CD4-positive, CD25-positive, alpha-beta regulatory T cell (primary cell): ENCODE results near the gene ALPK1. TPM values are rescaled to one million over a fixed set of nuclear protein-coding genes. Genes with fewer than 3 reads are reported as not detected.

ENCODE experiments used
- ATAC-seq, 2 donors: fragments of 150-1000 bp; cut with Tn5 transposase; one replicate each; pipeline ENCODE4 v1.10.0; 2021; ENCODE audit warnings: low read depth in 2 of 2, moderate number of reproducible peaks in 2 of 2, moderate library complexity in 1 of 2
- DNase-seq, 3 donors: peaks; one replicate each; pipeline versions ENCODE4 v3.0.0 to v3.0.0-alpha.2; 2012 to 2022; ENCODE audit warnings: mixed read lengths in 1 of 3
- H3K27ac ChIP-seq: one replicate; pipeline ENCODE4 v1.7.0; 2013; ENCODE audit warnings: mild to moderate bottlenecking, low read length; ENCODE audit not compliant: insufficient read depth, poor library complexity, severe bottlenecking
- H3K27me3 ChIP-seq: one replicate; pipeline ENCODE4 v1.7.0; 2013; ENCODE audit warnings: low read length; ENCODE audit not compliant: control insufficient read depth, insufficient read depth
- H3K36me3 ChIP-seq: one replicate; pipeline ENCODE4 v1.7.0; 2013; ENCODE audit warnings: mild to moderate bottlenecking, low read length, moderate library complexity; ENCODE audit not compliant: control insufficient read depth, insufficient read depth
- H3K4me1 ChIP-seq: 2 replicates; pipeline ENCODE4 v1.7.0; 2013; ENCODE audit warnings: mild to moderate bottlenecking, low read length; ENCODE audit not compliant: insufficient read depth, control insufficient read depth, poor library complexity, severe bottlenecking
- H3K4me3 ChIP-seq: one replicate; pipeline ENCODE4 v1.7.0; 2013; ENCODE audit warnings: low read depth, mild to moderate bottlenecking, low read length, moderate library complexity
- H3K9me3 ChIP-seq, 2 experiments: 1 replicate in 1 of 2; 2 replicates in 1 of 2; pipeline ENCODE4 v1.7.0; 2013; ENCODE audit warnings: low read length in 2 of 2, mild to moderate bottlenecking in 1 of 2, moderate library complexity in 1 of 2; ENCODE audit not compliant: control insufficient read depth in 2 of 2
- H3K27ac Mint-ChIP-seq, 3 donors: one replicate each; pipeline ENCODE4 v1.8.0; 2020 to 2022; ENCODE audit warnings: mild to moderate bottlenecking in 3 of 3, mixed read lengths in 3 of 3, moderate library complexity in 2 of 3
- H3K27me3 Mint-ChIP-seq: one replicate; pipeline ENCODE4 v1.8.0; 2022; ENCODE audit warnings: mild to moderate bottlenecking, mixed read lengths
- H3K36me3 Mint-ChIP-seq: one replicate; pipeline ENCODE4 v1.8.0; 2020; ENCODE audit warnings: mixed read lengths
- H3K4me1 Mint-ChIP-seq, 4 donors: one replicate each; pipeline ENCODE4 v1.8.0; 2020 to 2022; ENCODE audit warnings: mixed read lengths in 4 of 4, mild to moderate bottlenecking in 1 of 4
- H3K4me3 Mint-ChIP-seq, 4 donors: one replicate each; pipeline ENCODE4 v1.8.0; 2020 to 2022; ENCODE audit warnings: mild to moderate bottlenecking in 4 of 4, mixed read lengths in 4 of 4, moderate library complexity in 3 of 4
- H3K9me3 Mint-ChIP-seq, 7 donors: one replicate each; pipeline ENCODE4 v1.8.0; 2020 to 2022; ENCODE audit warnings: mixed read lengths in 7 of 7, mild to moderate bottlenecking in 3 of 7, moderate library complexity in 2 of 7
- polyA plus RNA-seq, 4 donors: library from polyadenylated mRNA; unstranded; fragments of 300-500 nt; fragmentation: Illumina TruSeq; gene quantifications; one replicate each; pipeline ENCODE4 v1.2.3, GENCODE V29; 2021
- total RNA-seq: library from RNA; stranded (reverse); gene quantifications from one replicate; pipeline ENCODE4 v1.2.3, GENCODE V29; 2022

Gene ALPK1
- total and polyA plus RNA-seq, 5 donors from 2014 or later = 0.23 to 6.2 (median 1.1) TPM

- H3K4me1 Mint-ChIP-seq = no peaks in the 10 kb centered on the region
- Histone ChIP-seq H3K9me3 (no peaks in the 10 kb centered on the region), H3K4me1 (no peaks in the 10 kb centered on the region), H3K27ac (no peak overlapping the region), H3K4me3 (no peak overlapping the region), H3K27me3 (no peaks in the 10 kb centered on the region), H3K36me3 (no peaks in the 10 kb centered on the region)
- H3K27me3 Mint-ChIP-seq = no peaks in the 10 kb centered on the region
- peaks cover 8% of the 10 kb centered on the region for H3K36me3 Mint-ChIP-seq
- H3K9me3 Mint-ChIP-seq = no peaks in the 10 kb centered on the region
- H3K27ac Mint-ChIP-seq = no peak overlapping the region
- no peak overlapping the region for H3K4me3 Mint-ChIP-seq
- DNase-seq (no peak), ATAC-seq (no peak)
These were observed 106.2 kb downstream of the ALPK1 start for GRCh38 chr4:112403101-112403945.

GRCh38 chr4:112410364-112410763 is 113.2 kb downstream of the ALPK1 start:
- H3K27me3 ChIP-seq = no peaks in the 10 kb centered on the region
- no peak for ATAC-seq
- H3K36me3 ChIP-seq = no peaks in the 10 kb centered on the region
- no peak overlapping the region for H3K27ac ChIP-seq
- DNase-seq = no peak
- no peaks in the 10 kb centered on the region for H3K9me3 ChIP-seq
- no peak overlapping the region for H3K4me3 ChIP-seq
- H3K9me3 Mint-ChIP-seq = peaks cover 0 to 3% (median 0%) of the 10 kb centered on the region in 7 donors
- H3K36me3 Mint-ChIP-seq = no peaks in the 10 kb centered on the region
- no peak overlapping the region for H3K27ac Mint-ChIP-seq
- no peaks in the 10 kb centered on the region for H3K4me1 Mint-ChIP-seq
- no peaks in the 10 kb centered on the region for H3K27me3 Mint-ChIP-seq
- no peaks in the 10 kb centered on the region for H3K4me1 ChIP-seq
- H3K4me3 Mint-ChIP-seq = no peak overlapping the region

GRCh38 chr4:112410804-112411203 is 113.6 kb downstream of the ALPK1 start:
- Histone ChIP-seq H3K4me1 (no peaks in the 10 kb centered on the region), H3K27me3 (no peaks in the 10 kb centered on the region), H3K36me3 (no peaks in the 10 kb centered on the region), H3K9me3 (no peaks in the 10 kb centered on the region), H3K4me3 (no peak overlapping the region), H3K27ac (no peak overlapping the region)
- Mint-ChIP-seq H3K36me3 (no peaks in the 10 kb centered on the region), H3K9me3 (peaks cover 0 to 3% (median 0%) of the 10 kb centered on the region in 7 donors), H3K4me3 (no peak overlapping the region), H3K27ac (no peak overlapping the region), H3K27me3 (no peaks in the 10 kb centered on the region), H3K4me1 (no peaks in the 10 kb centered on the region)
- ATAC-seq (no peak), DNase-seq (no peak)

- H3K36me3 ChIP-seq = no peaks in the 10 kb centered on the region
- no peaks in the 10 kb centered on the region for H3K9me3 ChIP-seq
- no peak overlapping the region for H3K27ac ChIP-seq
- H3K9me3 Mint-ChIP-seq = peaks cover 0 to 3% (median 0%) of the 10 kb centered on the region in 7 donors
- no peaks in the 10 kb centered on the region for H3K4me1 Mint-ChIP-seq
- H3K27me3 ChIP-seq = no peaks in the 10 kb centered on the region
- no peaks in the 10 kb centered on the region for H3K4me1 ChIP-seq
- H3K27ac Mint-ChIP-seq = no peak overlapping the region
- H3K36me3 Mint-ChIP-seq = no peaks in the 10 kb centered on the region
- no peak overlapping the region for H3K4me3 ChIP-seq
- H3K4me3 Mint-ChIP-seq = no peak overlapping the region
- DNase-seq (no peak), ATAC-seq (no peak)
- no peaks in the 10 kb centered on the region for H3K27me3 Mint-ChIP-seq
These were observed 114.8 kb downstream of the ALPK1 start for GRCh38 chr4:112411781-112412550.

- peaks cover 0 to 3% (median 0%) of the 10 kb centered on the region in 7 donors for H3K9me3 Mint-ChIP-seq
- no peaks in the 10 kb centered on the region for H3K36me3 Mint-ChIP-seq
- no peaks in the 10 kb centered on the region for H3K36me3 ChIP-seq
- ATAC-seq (no peak), DNase-seq (no peak)
- H3K4me3 Mint-ChIP-seq = no peak overlapping the region
- no peaks in the 10 kb centered on the region for H3K27me3 ChIP-seq
- no peak overlapping the region for H3K27ac ChIP-seq
- no peak overlapping the region for H3K4me3 ChIP-seq
- H3K9me3 ChIP-seq = no peaks in the 10 kb centered on the region
- no peak overlapping the region for H3K27ac Mint-ChIP-seq
- H3K4me1 ChIP-seq = no peaks in the 10 kb centered on the region
- no peaks in the 10 kb centered on the region for H3K27me3 Mint-ChIP-seq
- H3K4me1 Mint-ChIP-seq = no peaks in the 10 kb centered on the region
These were observed 119.3 kb downstream of the ALPK1 start for GRCh38 chr4:112416464-112416863.

GRCh38 chr4:112418092-112418491 is 120.9 kb downstream of the ALPK1 start:
- no peaks in the 10 kb centered on the region for H3K36me3 ChIP-seq
- ATAC-seq (no peak), DNase-seq (peak in 1 of 3 donors; percentile 4)
- H3K27ac ChIP-seq = no peak overlapping the region
- H3K4me3 ChIP-seq = no peak overlapping the region
- H3K27me3 Mint-ChIP-seq = peaks cover 4% of the 10 kb centered on the region
- no peaks in the 10 kb centered on the region for H3K36me3 Mint-ChIP-seq
- no peak overlapping the region for H3K27ac Mint-ChIP-seq
- H3K4me1 Mint-ChIP-seq = no peaks in the 10 kb centered on the region
- H3K9me3 Mint-ChIP-seq = peaks cover 0 to 1% (median 0%) of the 10 kb centered on the region in 7 donors
- H3K4me1 ChIP-seq = no peaks in the 10 kb centered on the region
- H3K9me3 ChIP-seq = no peaks in the 10 kb centered on the region
- H3K27me3 ChIP-seq = no peaks in the 10 kb centered on the region
- H3K4me3 Mint-ChIP-seq = no peak overlapping the region

- H3K4me1 ChIP-seq = no peaks in the 10 kb centered on the region
- no peak overlapping the region for H3K27ac ChIP-seq
- H3K27ac Mint-ChIP-seq = no peak overlapping the region
- H3K4me3 Mint-ChIP-seq = no peak overlapping the region
- peaks cover 5% of the 10 kb centered on the region for H3K27me3 Mint-ChIP-seq
- no peaks in the 10 kb centered on the region for H3K9me3 ChIP-seq
- DNase-seq = no peak
- no peak overlapping the region for H3K4me3 ChIP-seq
- H3K27me3 ChIP-seq = no peaks in the 10 kb centered on the region
- no peaks in the 10 kb centered on the region for H3K9me3 Mint-ChIP-seq
- no peaks in the 10 kb centered on the region for H3K4me1 Mint-ChIP-seq
- no peak for ATAC-seq
- H3K36me3 Mint-ChIP-seq = no peaks in the 10 kb centered on the region
- no peaks in the 10 kb centered on the region for H3K36me3 ChIP-seq
These were observed 124.7 kb downstream of the ALPK1 start for GRCh38 chr4:112421911-112422310.
